GM18520 (cell line): Measurements from ENCODE around the gene DGKG.

Experiments used
- ATAC-seq: cut with Tn5 transposase; IDR thresholded peaks from one replicate; pipeline ENCODE4 v1.9.1; 2021; ENCODE audit not compliant: unreplicated experiment

The DGKG gene

DNA sequence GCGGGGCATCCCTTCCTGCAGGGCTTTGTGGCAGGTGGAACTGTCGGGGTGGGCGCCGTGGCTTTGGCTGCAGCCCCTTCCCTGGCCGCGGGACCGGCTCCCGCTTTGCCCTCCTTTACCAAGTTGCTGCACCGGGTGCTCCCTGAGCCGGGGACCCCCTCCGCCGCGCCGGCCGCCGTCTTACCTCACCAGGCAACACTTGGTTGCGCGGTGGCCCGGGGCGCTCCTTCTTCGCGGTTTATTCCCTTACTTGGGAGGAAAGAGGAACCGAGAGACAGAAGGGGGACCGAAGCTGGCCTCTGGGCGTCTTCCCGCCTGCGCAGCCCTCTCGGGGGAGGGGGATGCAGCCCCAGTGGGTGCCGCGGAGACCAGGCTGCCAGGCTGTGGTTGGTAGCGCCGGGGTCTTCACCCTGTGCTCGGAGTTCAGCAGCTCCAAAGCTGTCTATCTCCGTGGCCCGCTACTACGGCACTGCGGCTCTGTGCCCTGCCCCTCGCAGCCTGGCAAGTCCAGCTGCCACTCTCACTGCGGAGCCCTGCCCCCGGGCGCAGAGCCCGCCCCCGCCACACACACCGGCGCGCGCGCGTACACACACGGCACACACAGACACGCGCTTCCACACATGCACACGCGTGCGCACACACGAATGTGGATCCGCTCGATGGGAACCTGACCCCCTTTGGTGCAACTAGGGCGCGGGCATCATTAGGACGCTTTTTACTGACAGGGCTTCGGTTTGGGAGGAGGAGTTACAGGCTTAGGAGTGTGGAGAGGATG, at the start of gene DGKG:
Gene DGKG (minus strand): TSS at position 473 of the 775 bp plus-strand sequence. CDS start 41,775 bp downstream, outside the sequence.
- ATAC-seq: peak; percentile 48

DNA sequence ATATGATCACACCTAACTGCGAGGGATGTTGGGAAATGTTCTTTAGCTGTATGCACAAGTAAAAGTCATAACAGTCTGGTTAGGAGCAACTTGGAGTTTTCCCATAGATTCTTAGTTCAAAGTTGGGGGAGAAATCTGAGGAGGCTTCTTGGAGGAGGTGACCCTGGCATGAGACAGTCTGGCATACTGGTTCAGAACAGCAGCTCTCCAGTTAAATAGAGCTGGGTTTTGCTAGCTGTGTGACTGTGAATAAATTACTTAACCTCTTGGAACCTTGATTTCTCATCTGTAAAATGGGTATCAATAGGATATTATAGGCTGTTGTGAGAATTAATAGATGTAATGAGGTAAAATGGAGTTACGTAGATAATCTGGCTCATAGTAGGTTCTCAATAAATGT, 49.1 kb upstream of the DGKG start:
- ATAC-seq: no peak

GRCh38 chr3:186406669-186407635, 44.9 kb upstream of the DGKG start:
- ATAC-seq: no peak

DNA sequence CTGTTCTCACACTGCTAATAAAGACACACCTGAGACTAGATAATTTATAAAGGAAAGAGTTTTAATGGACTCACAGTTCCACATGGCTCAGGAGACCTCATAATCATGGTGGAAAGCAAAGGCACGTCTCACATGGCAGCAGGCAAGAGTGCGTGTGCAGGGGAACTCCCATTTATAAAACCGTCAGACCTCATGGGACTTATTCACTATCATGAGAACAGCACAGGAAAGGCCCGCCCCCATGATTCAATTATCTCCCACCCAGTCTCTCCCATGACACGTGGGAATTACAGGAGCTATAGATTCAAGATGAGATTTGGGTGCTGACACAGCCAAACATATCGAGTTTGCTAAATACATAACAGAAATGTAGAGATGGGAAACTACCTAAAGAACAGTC, 39.5 kb upstream of the DGKG start:
- no peak for ATAC-seq

- ATAC-seq: no peak
Measured at GRCh38 chr3:186400662-186401061, 38.6 kb upstream of the DGKG start.

- ATAC-seq: no peak
Measured at GRCh38 chr3:186400026-186400425, 38.0 kb upstream of the DGKG start.

DNA sequence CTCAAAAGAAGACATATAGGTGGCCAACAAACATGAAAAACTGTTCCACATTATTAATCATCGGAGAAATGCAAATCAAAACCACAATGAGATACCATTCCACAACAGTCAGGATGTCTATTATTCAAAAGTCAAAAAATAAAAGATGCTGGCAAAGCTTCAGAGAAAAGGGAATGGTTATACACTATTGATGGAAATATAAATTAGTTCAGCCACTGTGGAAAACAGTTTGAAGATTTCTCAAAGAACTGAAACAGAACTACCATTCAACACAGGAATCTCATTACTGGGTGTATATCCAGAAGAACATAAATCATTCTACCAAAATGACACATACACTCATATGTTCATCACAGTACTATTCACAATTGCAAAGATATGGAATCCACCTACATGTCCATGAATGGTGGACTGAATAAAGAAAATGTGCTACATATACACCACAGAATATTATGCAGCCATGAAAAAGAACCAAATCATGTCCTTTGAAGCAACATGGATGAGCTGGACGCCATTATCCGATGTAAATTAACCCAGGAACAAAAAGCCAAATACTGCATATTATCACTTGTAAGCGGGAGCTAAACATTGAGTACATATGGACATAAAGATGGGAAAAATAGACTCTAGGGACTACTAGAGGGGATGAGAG, 32.7 kb upstream of the DGKG start:
- ATAC-seq: no peak

GRCh38 chr3:186386883-186387560, 25.0 kb upstream of the DGKG start:
- no peak for ATAC-seq

DNA sequence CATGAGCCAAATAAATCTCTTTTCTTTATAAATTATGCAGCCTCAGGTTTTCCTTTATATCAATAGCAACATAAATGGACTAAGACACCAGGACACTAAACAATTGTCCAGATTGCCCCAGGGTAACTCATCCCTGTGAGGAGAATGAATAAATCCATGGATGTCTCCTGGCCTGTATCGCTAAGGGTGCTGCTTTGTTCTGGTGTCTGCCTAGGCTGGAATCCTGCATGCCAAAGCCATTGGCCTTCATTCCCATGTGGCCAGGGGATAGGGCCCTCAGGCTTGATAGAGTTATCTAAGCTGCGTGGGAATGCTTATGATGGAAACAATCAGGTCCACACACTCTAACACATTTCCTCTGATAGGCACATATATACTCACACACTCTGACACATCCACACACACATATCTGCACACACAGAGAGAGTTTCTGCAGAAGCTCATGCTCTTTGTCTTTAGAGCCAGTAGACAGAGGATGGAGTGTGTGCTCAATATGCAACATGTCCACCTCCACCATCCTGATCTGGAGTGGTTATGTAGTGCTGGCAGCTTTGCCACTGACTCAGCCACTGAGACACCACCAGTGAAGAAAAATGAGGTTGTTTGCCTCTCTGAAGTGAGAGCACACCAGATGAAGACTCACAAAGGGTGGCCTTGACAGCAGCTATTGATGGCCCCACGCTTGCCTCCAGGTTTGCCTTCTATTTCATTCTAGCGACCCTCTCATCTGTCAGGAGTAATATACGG, 24.0 kb upstream of the DGKG start:
- no peak for ATAC-seq

DNA sequence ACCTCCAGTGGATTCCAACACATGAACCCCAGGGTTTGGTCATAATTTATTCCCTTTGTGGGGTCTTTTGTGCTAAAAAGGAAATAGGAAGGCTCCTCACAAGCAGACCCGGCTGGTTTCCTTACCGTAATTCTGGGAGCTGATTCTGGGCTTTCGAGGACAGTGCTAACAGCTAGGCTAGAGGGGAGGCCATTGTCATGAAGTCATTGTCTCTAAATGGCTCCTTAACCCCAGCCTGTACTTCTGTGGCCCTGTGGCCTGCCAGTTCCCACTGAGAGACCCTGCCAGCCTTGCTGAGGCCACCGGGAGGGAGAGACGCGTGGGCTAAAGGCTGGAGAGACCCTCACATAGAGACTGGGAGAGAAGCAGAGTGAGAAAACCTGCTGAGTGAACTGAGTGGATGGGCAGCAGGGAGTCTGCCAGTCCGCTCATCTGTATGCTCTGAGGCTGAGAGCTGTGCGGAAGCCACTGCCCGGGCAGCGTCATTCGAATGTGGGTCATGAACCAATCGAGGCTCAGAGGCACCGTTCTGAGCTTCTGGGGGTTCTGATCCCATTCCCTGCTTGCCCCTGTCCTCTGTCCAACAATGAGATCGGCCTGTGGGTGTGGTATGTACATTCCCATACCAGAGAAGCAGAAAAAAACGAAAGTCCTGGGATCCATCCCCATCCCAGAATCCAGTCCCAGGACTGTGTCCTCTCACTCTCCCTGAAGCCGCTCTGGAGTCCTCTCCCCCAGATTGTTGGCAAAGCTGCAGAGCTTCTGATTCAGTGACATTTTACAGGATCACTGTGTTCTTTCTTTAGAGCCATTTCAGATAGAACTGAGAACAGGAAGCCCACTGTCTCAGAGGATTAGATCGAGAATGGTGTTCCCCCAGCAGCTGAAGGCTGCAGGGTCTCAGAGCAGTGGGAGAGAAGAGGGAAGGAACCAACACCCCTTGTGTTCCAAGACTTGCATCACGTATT, 21.3 kb upstream of the DGKG start:
- ATAC-seq: no peak

DNA sequence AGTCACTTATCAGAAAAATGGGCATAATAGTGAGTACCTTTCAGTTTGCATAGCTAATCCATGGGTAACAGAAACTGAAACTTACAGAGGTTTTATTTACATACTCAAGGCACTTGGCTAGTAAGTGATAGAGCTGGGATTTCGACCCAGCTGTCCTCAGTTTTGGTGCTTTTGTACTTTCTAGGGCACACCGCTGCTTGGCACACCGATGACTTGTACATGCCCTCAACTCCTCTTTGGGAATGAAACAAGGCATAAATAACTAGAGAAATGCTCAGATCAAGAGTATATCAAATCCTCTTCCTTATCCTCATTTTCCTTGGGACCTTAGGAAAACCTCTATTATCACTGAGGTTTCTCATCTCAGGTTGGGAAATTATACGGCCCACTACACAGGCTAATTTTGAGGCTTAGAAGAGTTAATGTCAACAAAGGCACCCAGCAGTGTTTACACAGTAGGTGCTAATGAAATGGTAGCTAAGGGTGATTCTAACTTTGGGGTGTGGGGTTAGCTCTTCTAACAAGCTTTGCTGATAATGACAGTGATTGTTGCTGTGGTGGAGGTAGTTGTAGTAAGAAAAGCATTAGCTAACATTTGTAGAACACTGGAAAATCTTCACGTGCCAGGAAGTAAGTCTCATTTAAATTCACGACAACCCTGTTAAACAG, 20.3 kb upstream of the DGKG start:
- peak; percentile 45 for ATAC-seq

- ATAC-seq: no peak
Measured at GRCh38 chr3:186381424-186382216, 19.6 kb upstream of the DGKG start.

GRCh38 chr3:186380622-186381380, 18.8 kb upstream of the DGKG start:
- ATAC-seq: no peak

DNA sequence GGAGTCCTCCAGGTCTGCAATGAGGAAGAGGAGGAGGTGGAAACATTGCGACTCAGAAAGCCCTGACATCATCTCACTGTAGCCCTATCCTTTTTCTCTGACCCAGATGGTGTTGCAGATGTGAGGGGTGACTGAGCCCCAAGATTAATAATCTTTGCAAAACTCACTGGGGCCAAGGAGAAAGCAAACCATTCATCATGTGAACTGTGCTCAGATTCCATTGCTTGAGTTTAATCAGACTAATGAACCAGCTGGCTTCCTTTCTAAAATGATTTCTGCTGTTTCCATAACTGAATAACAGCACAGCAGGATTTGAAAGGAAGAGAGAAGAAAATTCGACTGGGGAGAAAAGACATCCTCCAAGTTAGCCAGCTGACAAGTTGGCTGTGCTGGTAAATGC, 13.4 kb upstream of the DGKG start:
- ATAC-seq: no peak

DNA sequence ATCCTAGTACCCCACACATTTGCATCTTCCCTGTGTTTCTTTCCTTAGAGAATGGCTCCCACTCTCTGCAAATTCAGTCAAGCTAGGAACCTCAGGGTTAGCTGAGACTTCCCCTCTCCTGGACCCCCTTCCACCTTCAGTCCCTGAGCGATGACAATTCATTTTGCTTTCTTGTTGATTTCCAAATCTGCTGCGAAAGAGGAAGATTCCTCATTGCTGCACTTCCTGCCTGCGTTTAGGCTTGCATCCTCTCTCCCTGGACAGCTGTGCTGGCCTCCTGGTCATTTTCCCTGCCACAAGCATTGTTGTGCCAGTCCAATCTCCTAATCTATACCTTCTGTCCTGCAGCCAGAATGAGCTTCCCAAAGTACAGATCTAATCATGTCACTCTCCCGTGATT, 12.3 kb upstream of the DGKG start:
- ATAC-seq: no peak

- ATAC-seq: no peak
Measured at GRCh38 chr3:186369217-186369616, 7.2 kb upstream of the DGKG start.

GRCh38 chr3:186368717-186369116, 6.7 kb upstream of the DGKG start:
- no peak for ATAC-seq
